Adrenal gland (tissue), 12 donors: Measurements from ENCODE around the gene CEP128. TPM values are rescaled to one million over a fixed set of nuclear protein-coding genes. Genes with fewer than 3 reads are reported as not detected.

Source experiments
- DNase-seq, 7 donors: peaks; one replicate each; pipeline ENCODE4 v3.0.0-alpha.2; 2019 to 2020
- H3K27ac ChIP-seq, 5 donors: fragments of 200-600 bp; sonication (generic) in 4 of 5; 1 replicate in 3 of 5; 2 replicates in 2 of 5; pipeline versions ENCODE4 v1.5.1 to v1.8.0; 2016 to 2020; ENCODE audit warnings: mild to moderate bottlenecking in 1 of 5
- H3K27me3 ChIP-seq: fragments of 200-600 bp; 2 replicates; pipeline ENCODE4 v1.8.0; 2021
- H3K36me3 ChIP-seq, 2 donors: fragments of 200-600 bp; replicated peaks in 1 of 2; 1 replicate in 1 of 2; 2 replicates in 1 of 2; pipeline versions ENCODE4 v1.5.1 to v1.8.0; 2018 to 2022
- H3K4me1 ChIP-seq, 2 donors: fragments of 200-600 bp; replicated peaks in 1 of 2; 1 replicate in 1 of 2; 2 replicates in 1 of 2; pipeline versions ENCODE4 v1.5.1 to v1.8.0; 2018 to 2021
- H3K4me3 ChIP-seq, 4 donors: fragments of 200-600 bp; sonication (generic) in 3 of 4; one replicate each; pipeline ENCODE4 v1.5.1; 2016 to 2018
- H3K9me3 ChIP-seq, 3 donors: fragments of 200-600 bp; sonication (generic) in 1 of 3; replicated peaks in 1 of 3; 1 replicate in 2 of 3; 2 replicates in 1 of 3; pipeline versions ENCODE4 v1.5.1 to v1.8.0; 2016 to 2021
- POLR2A ChIP-seq, 2 donors: fragments of 450-650 bp; IDR thresholded peaks; one replicate each; pipeline ENCODE4 v1.6.1; 2017; ENCODE audit warnings: antibody characterized with exemption in 2 of 2, mild to moderate bottlenecking in 2 of 2, moderate library complexity in 1 of 2
- WGBS, 4 donors: extraction: QIAGEN DNeasy Blood & Tissue Kit in 2 of 4; methylation state at CpG; one replicate each; pipeline versions ENCODE4 v1.1.5 to v1.1.7; 2013 to 2017; 5-methylcytosine and 5-hydroxymethylcytosine counted together
- intact Hi-C, 2 donors: fragments of 100-400 bp; cut with DNase I; formaldehyde crosslinking; loops; one replicate each; pipeline versions ENCODE4 v1.14.1 to v1.15.0; 2022 to 2023
- polyA plus RNA-seq, 3 donors: library from polyadenylated mRNA; stranded (reverse); fragments of 200-250 nt in 2 of 3; fragments of 350-450 nt in 1 of 3; fragmentation: Illumina TruSeq in 1 of 3; extraction: RNeasy Lipid Tissue Mini Kit (QIAGEN cat#74804) in 1 of 3; gene quantifications; one replicate each; pipeline ENCODE4 v1.2.3, GENCODE V29; 2013 to 2014
- total RNA-seq, 9 donors: library from RNA; depleted of rRNA in 4 of 9; stranded (reverse); fragments of >200 nt in 4 of 9; fragments of 120-200 nt in 1 of 9; fragmentation: NEBNext Ultra II Directional in 1 of 9; extraction: Animal tissue kit (Norgen Biotek cat#: 25700) in 1 of 9; gene quantifications; one replicate each; pipeline versions ENCODE4 v1.1.0 to v1.2.4, GENCODE V29; 2013 to 2023
- TF ChIP-seq, protein P1 (sequence below), 6 experiments: fragments of 450-650 bp in 4 of 6; fragments of 200-600 bp in 2 of 6; sonication (generic) in 1 of 6; IDR thresholded peaks; 1 replicate in 5 of 6; 2 replicates in 1 of 6; pipeline versions ENCODE4 v1.5.1 to v1.8.0; 2016 to 2021; ENCODE audit warnings: antibody characterized with exemption in 6 of 6, mild to moderate bottlenecking in 2 of 6, moderate library complexity in 1 of 6
- donor health status: healthy with polysubstance abuse.
- donor health status: Bipolar disorder and iron deficiency.
- donor health status: DM: yes; HTN: yes; CAD: no.
- donor health status: DM: no; HTN: no; CAD: no.
- donor health status: DM: no; HTN: no; CAD: no.
- donor health status: DM: yes; HTN: yes; CAD: no.

CEP128 gene
- total and polyA plus RNA-seq, 12 donors = 1.1 to 5.2 (median 3.1) TPM

- TF ChIP-seq, protein P1, sequence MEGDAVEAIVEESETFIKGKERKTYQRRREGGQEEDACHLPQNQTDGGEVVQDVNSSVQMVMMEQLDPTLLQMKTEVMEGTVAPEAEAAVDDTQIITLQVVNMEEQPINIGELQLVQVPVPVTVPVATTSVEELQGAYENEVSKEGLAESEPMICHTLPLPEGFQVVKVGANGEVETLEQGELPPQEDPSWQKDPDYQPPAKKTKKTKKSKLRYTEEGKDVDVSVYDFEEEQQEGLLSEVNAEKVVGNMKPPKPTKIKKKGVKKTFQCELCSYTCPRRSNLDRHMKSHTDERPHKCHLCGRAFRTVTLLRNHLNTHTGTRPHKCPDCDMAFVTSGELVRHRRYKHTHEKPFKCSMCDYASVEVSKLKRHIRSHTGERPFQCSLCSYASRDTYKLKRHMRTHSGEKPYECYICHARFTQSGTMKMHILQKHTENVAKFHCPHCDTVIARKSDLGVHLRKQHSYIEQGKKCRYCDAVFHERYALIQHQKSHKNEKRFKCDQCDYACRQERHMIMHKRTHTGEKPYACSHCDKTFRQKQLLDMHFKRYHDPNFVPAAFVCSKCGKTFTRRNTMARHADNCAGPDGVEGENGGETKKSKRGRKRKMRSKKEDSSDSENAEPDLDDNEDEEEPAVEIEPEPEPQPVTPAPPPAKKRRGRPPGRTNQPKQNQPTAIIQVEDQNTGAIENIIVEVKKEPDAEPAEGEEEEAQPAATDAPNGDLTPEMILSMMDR (IDR thresholded peaks at IDR 0.05) = no peak
- TF ChIP-seq POLR2A (IDR thresholded peaks at IDR 0.05) = no peak
- H3K4me1 ChIP-seq = no peaks in the 10 kb centered on the region
- DNase-seq = no peak
- intact Hi-C loops = no loop called here
- H3K27ac ChIP-seq = no peak overlapping the region
- no peaks in the 10 kb centered on the region for H3K27me3 ChIP-seq
- H3K4me3 ChIP-seq = no peak overlapping the region
- no peaks in the 10 kb centered on the region for H3K36me3 ChIP-seq
- 76 to 81% (median 80%) methylated on average over 6 of the region's 6 CpGs for WGBS, 4 donors
- no peaks in the 10 kb centered on the region for H3K9me3 ChIP-seq
Measured at GRCh38 chr14:80549141-80549540, 392.4 kb downstream of the CEP128 start.

- Histone ChIP-seq H3K27ac (no peak overlapping the region), H3K36me3 (no peaks in the 10 kb centered on the region), H3K9me3 (no peaks in the 10 kb centered on the region), H3K4me1 (no peaks in the 10 kb centered on the region), H3K4me3 (no peak overlapping the region), H3K27me3 (no peaks in the 10 kb centered on the region)
- no peak for DNase-seq
- intact Hi-C loops = no loop called here
- no peak for TF ChIP-seq POLR2A (IDR thresholded peaks at IDR 0.05)
- TF ChIP-seq, protein P1 (IDR thresholded peaks at IDR 0.05) = no peak
- 77 to 91% (median 90%) methylated on average over 4 of the region's 4 CpGs for WGBS, 4 donors
Measured at GRCh38 chr14:80545935-80546854, 395.3 kb downstream of the CEP128 start.

DNA sequence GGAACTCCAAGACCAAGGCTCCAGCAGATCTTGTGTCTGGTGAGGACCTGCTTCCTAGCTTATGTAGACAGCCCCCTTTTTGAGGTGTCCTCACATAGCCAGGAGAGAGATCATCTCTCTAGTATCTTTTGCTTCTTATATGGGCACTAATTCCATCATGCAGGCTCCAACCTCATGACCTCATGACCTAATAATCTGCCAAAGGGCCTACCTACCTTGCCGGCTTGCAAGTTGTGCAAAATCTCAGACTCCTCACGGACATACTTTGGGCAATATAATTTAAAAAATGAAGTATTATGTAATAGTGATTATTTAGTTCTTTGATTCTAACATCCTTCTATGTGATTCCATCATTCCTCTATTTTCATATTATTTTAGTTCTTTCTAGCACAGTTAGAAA lies 397.2 kb downstream of the CEP128 start:
- intact Hi-C loops = no loop called here
- DNase-seq = no peak
- H3K36me3 ChIP-seq = no peaks in the 10 kb centered on the region
- no peaks in the 10 kb centered on the region for H3K9me3 ChIP-seq
- TF ChIP-seq, protein P1 (IDR thresholded peaks at IDR 0.05) = no peak
- TF ChIP-seq POLR2A (IDR thresholded peaks at IDR 0.05) = no peak
- 62 to 97% (median 94%) methylated on average over 2 of the region's 2 CpGs for WGBS, 4 donors
- no peak overlapping the region for H3K4me3 ChIP-seq
- no peaks in the 10 kb centered on the region for H3K4me1 ChIP-seq
- no peaks in the 10 kb centered on the region for H3K27me3 ChIP-seq
- no peak overlapping the region for H3K27ac ChIP-seq

DNA sequence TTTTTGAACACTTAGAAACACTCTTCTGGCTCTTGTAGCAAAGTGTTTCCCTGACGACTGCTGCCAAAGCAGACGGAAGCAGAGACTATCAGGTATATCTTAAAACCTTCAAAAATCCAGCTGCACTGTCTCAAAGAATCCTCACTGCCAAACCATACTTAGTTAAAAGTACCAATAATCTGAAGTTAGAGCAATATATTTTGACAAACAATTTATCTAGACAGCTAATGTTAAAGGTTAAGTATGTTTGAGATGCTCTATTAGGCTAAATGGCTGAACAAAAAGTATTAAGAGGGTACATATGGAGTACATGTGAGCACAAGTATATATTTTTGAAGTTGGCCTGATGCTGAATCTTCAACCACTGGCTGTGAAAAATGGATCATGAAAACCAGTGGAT lies 398.3 kb downstream of the CEP128 start:
- no peak for DNase-seq
- Histone ChIP-seq H3K27ac (no peak overlapping the region), H3K4me3 (no peak overlapping the region), H3K36me3 (no peaks in the 10 kb centered on the region), H3K9me3 (no peaks in the 10 kb centered on the region), H3K4me1 (no peaks in the 10 kb centered on the region), H3K27me3 (no peaks in the 10 kb centered on the region)
- intact Hi-C loops = no loop called here
- TF ChIP-seq POLR2A (IDR thresholded peaks at IDR 0.05) = no peak
- TF ChIP-seq, protein P1 (IDR thresholded peaks at IDR 0.05) = no peak
- WGBS, 4 donors = 78 to 90% (median 82%) methylated on average over 2 of the region's 2 CpGs
